NB4 (cell line): ENCODE results near the gene FOXF1.

Experiments
- CTCF ChIP-seq: IDR thresholded peaks from one replicate; pipeline ENCODE4 v1.5.1; 2012; ENCODE audit warnings: low read depth, low read length
- MYC ChIP-seq: IDR thresholded peaks from 2 replicates; pipeline ENCODE4 v1.6.1; 2011; ENCODE audit warnings: low read depth, low read length
- POLR2A ChIP-seq: IDR thresholded peaks from 2 replicates; pipeline ENCODE4 v1.6.1; 2011; ENCODE audit warnings: mild to moderate bottlenecking; ENCODE audit not compliant: insufficient read length; ENCODE audit errors: extremely low read depth

DNA sequence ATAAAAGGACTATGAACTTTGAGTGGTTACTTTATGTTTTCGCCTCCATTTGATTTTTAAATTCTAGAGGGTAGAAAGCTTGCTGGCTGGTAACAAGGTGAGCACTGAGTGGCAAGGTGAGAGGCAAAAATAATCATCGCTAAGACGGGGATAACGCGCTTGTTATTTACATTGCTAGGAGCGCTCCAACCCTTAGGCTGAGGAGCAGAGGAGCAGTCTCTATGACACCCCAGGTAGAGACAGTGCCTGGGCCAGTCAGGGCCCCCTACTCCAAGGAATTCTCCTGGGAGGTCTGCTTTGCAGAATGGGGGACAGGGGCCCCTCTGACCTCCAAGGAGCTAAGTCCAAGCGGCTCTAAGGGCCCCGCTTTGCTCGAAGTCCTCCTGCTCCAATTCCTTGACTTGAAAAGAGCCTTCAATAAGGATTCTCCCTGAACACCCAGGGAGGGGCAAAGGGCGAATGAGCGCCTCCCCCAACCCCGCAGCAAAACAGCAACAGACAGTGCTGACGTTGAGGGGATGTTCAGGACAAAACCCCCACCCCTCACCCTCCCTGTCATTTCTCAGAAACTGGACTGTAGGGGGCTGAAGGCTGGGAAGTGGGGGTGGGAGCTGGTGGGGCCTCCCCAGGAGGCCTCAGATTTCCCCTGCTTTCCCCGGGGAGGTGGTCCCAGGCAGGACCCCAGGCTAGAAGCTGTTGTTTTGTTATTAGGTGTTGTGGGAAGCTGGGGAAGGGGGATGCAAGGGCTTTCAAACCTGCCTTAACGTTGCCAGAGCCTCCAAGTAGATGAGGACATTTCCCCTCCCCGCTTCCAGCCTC lies 10.2 kb upstream of the FOXF1 start:
- TF ChIP-seq CTCF (no peak), MYC (no peak), POLR2A (no peak)
